HT-29 (cell line): ENCODE measurements around the gene CDH4. TPM values are rescaled to one million over a fixed set of nuclear protein-coding genes. Genes with fewer than 3 reads are reported as not detected.
A peak's percentile ranks its signal among the peaks of the same experiment; 100 is the strongest.

ENCODE experiments used
- DNase-seq: peaks from one replicate; pipeline ENCODE4 v3.0.0-alpha.2; 2015; ENCODE audit warnings: low spot score
- total RNA-seq: library from RNA; depleted of rRNA; stranded (reverse); fragments of >200 nt; shearing (Covaris generic); gene quantifications from 2 replicates; pipeline ENCODE4 v1.2.3, GENCODE V29; 2014

CDH4 gene
- total RNA-seq, 1 experiment from 2014 or later = not detected

GRCh38 chr20:61925555-61926252 lies 673.6 kb downstream of the CDH4 start:
- peak; percentile 58 for DNase-seq

- DNase-seq = no peak
These were observed 674.2 kb downstream of the CDH4 start for GRCh38 chr20:61926253-61926613.

GRCh38 chr20:61926796-61927192 lies 674.7 kb downstream of the CDH4 start:
- no peak for DNase-seq

- no peak for DNase-seq
These were observed 675.2 kb downstream of the CDH4 start for GRCh38 chr20:61927193-61927825.

- DNase-seq = no peak
These were observed 675.9 kb downstream of the CDH4 start for GRCh38 chr20:61927826-61928541.

GRCh38 chr20:61929561-61929960 lies 677.5 kb downstream of the CDH4 start:
- DNase-seq = no peak

GRCh38 chr20:61929971-61930666 lies 678.1 kb downstream of the CDH4 start:
- no peak for DNase-seq

- no peak for DNase-seq
These were observed 678.9 kb downstream of the CDH4 start for GRCh38 chr20:61930776-61931475.

GRCh38 chr20:61931476-61932198 lies 679.6 kb downstream of the CDH4 start:
- no peak for DNase-seq

GRCh38 chr20:61932199-61932592 lies 680.1 kb downstream of the CDH4 start:
- DNase-seq = no peak

GRCh38 chr20:61932711-61933480 lies 680.8 kb downstream of the CDH4 start:
- DNase-seq = no peak

- DNase-seq = no peak
These were observed 681.5 kb downstream of the CDH4 start for GRCh38 chr20:61933481-61933950.

GRCh38 chr20:61933951-61934715 lies 682.1 kb downstream of the CDH4 start:
- DNase-seq = no peak

GRCh38 chr20:61934716-61935530 lies 682.9 kb downstream of the CDH4 start:
- DNase-seq = no peak

- DNase-seq = no peak
These were observed 684.1 kb downstream of the CDH4 start for GRCh38 chr20:61935926-61936700.

- no peak for DNase-seq
These were observed 684.7 kb downstream of the CDH4 start for GRCh38 chr20:61936701-61937131.
